Astrocyte (in vitro differentiated cells and primary cell): Measurements from ENCODE around the gene CREB3L4. TPM values are rescaled to one million over a fixed set of nuclear protein-coding genes. Genes with fewer than 3 reads are reported as not detected.

ENCODE experiments used
- DNase-seq: peaks from one replicate; pipeline ENCODE4 v3.0.0-alpha.2; 2010; ENCODE audit warnings: low read depth
- FAIRE-seq: peaks from 2 replicates; lab custom pipeline; 2011; peaks lifted over from hg19 to GRCh38; lab: Jason Lieb, UNC
- H2AFZ ChIP-seq: 2 replicates; pipeline ENCODE4 v1.6.0; 2012; ENCODE audit warnings: low read depth, low read length, inconsistent platforms
- H3K27ac ChIP-seq: 2 replicates; pipeline ENCODE4 v1.5.1; 2011; ENCODE audit warnings: low read depth, low read length, inconsistent platforms
- H3K27me3 ChIP-seq: 2 replicates; pipeline ENCODE4 v1.6.0; 2011; ENCODE audit warnings: low read length, inconsistent platforms; ENCODE audit not compliant: insufficient read depth
- H3K36me3 ChIP-seq: 2 replicates; pipeline ENCODE4 v1.5.1; 2011; ENCODE audit warnings: low read length, inconsistent platforms; ENCODE audit not compliant: insufficient read depth
- H3K4me1 ChIP-seq: 2 replicates; pipeline ENCODE4 v1.5.1; 2011; ENCODE audit warnings: low read length, inconsistent platforms; ENCODE audit not compliant: insufficient read depth
- H3K4me2 ChIP-seq: 2 replicates; pipeline ENCODE4 v1.6.0; 2012; ENCODE audit warnings: low read length, inconsistent platforms
- H3K4me3 ChIP-seq: 2 replicates; pipeline ENCODE4 v1.5.1; 2011; ENCODE audit warnings: low read depth, mild to moderate bottlenecking, low read length, inconsistent platforms; ENCODE audit not compliant: insufficient read depth
- H3K79me2 ChIP-seq: 2 replicates; pipeline ENCODE4 v1.6.0; 2012; ENCODE audit warnings: mild to moderate bottlenecking, low read length, inconsistent platforms; ENCODE audit not compliant: insufficient read depth
- H3K9ac ChIP-seq: 2 replicates; pipeline ENCODE4 v1.6.0; 2012; ENCODE audit warnings: mild to moderate bottlenecking, low read length, inconsistent platforms
- H3K9me3 ChIP-seq: 2 replicates; pipeline ENCODE4 v1.5.1; 2012; ENCODE audit warnings: low read depth, mild to moderate bottlenecking, low read length, inconsistent platforms; ENCODE audit not compliant: insufficient read depth
- H4K20me1 ChIP-seq: 2 replicates; pipeline ENCODE4 v1.6.0; 2012; ENCODE audit warnings: low read length, inconsistent platforms; ENCODE audit not compliant: insufficient read depth
- H3K27ac Mint-ChIP-seq: one replicate; pipeline ENCODE4 v1.8.0; 2021; ENCODE audit warnings: mild to moderate bottlenecking, mixed read lengths; ENCODE audit not compliant: unreplicated experiment
- H3K27me3 Mint-ChIP-seq: one replicate; pipeline ENCODE4 v1.8.0; 2021; ENCODE audit warnings: low read depth, mixed read lengths; ENCODE audit not compliant: unreplicated experiment
- H3K36me3 Mint-ChIP-seq: one replicate; pipeline ENCODE4 v1.8.0; 2021; ENCODE audit warnings: low read depth, mixed read lengths; ENCODE audit not compliant: unreplicated experiment
- H3K4me1 Mint-ChIP-seq: one replicate; pipeline ENCODE4 v1.8.0; 2021; ENCODE audit warnings: low read depth, mixed read lengths; ENCODE audit not compliant: unreplicated experiment
- H3K4me3 Mint-ChIP-seq: one replicate; pipeline ENCODE4 v1.8.0; 2021; ENCODE audit warnings: mild to moderate bottlenecking, moderate library complexity, mixed read lengths; ENCODE audit not compliant: unreplicated experiment
- H3K9me3 Mint-ChIP-seq: one replicate; pipeline ENCODE4 v1.8.0; 2021; ENCODE audit warnings: mild to moderate bottlenecking, mixed read lengths; ENCODE audit not compliant: unreplicated experiment
- EZH2 ChIP-seq: IDR thresholded peaks from 2 replicates; pipeline ENCODE4 v1.6.1; 2012; ENCODE audit warnings: mild to moderate bottlenecking, low read length, inconsistent platforms; ENCODE audit not compliant: insufficient read depth
- total RNA-seq: library from RNA; stranded (reverse); gene quantifications from 2 replicates; pipeline ENCODE4 v1.2.1, GENCODE V29; 2021
- TF ChIP-seq, protein P1 (sequence below): IDR thresholded peaks from 2 replicates; pipeline ENCODE4 v1.5.1; 2011; ENCODE audit warnings: low read depth, mild to moderate bottlenecking, inconsistent platforms, low read length, moderate library complexity; ENCODE audit not compliant: insufficient read depth

The CREB3L4 gene
- total RNA-seq, 1 donor from 2014 or later: 5.3 TPM

DNA sequence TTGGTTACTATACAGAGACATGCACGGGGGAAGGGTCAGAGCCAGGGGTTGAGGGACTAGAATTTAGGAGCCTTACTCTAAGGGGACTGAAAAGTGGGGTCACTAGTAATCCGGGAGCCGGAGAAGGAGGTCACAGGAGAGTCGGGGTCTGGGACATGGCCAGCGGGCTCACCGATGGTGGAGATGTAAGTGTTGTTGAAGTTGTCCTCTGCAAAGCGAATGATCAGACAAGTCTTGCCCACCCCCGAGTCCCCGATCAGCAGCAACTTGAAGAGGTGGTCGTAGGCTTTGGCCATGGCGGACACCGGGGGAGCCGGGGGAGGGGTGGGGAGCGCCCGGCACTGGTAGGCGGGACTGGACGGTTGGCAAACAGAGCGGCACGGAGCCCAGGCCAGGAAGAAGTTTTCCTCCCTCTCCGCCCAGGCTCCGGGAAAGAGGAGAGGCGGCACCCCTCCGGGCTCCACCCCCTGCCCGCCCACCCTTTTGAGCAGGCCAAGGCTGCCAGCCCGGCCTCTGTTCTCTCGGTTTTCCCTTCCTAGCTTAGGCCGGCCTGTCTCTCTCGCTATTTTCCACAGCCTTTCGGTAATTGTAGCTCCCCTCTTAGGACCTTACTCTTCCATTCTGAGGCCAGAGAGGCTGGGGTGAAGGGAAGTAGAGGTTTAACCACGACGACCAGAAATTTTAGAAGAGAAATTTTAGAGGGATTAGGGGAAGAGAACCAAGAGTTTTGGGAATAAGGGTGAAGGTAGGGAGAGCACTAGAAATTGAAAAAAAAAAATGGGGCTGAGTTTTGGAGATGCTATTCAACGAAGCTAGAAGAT is 18.4 kb downstream of the CREB3L4 start, which contains the start of gene RAB13:
TSS of gene RAB13 (minus strand) at position 399 of the 821 bp plus-strand sequence. CDS start at position 296, 103 bp downstream.
- H3K4me1 ChIP-seq: peaks cover 17% of the 10 kb centered on the region
- H3K27ac ChIP-seq: peak within 1 kb of the TSS; percentile 88
- H2AFZ ChIP-seq: peak within 1 kb of the TSS; percentile 83
- Mint-ChIP-seq H3K9me3 (no peaks in the 10 kb centered on the region), H3K27ac (peak within 1 kb of the TSS; percentile 92), H3K4me1 (peaks cover 11% of the 10 kb centered on the region), H3K27me3 (no peaks in the 10 kb centered on the region), H3K4me3 (peak within 1 kb of the TSS; percentile 99), H3K36me3 (peaks cover 10% of the 10 kb centered on the region)
- TF ChIP-seq, protein P1, sequence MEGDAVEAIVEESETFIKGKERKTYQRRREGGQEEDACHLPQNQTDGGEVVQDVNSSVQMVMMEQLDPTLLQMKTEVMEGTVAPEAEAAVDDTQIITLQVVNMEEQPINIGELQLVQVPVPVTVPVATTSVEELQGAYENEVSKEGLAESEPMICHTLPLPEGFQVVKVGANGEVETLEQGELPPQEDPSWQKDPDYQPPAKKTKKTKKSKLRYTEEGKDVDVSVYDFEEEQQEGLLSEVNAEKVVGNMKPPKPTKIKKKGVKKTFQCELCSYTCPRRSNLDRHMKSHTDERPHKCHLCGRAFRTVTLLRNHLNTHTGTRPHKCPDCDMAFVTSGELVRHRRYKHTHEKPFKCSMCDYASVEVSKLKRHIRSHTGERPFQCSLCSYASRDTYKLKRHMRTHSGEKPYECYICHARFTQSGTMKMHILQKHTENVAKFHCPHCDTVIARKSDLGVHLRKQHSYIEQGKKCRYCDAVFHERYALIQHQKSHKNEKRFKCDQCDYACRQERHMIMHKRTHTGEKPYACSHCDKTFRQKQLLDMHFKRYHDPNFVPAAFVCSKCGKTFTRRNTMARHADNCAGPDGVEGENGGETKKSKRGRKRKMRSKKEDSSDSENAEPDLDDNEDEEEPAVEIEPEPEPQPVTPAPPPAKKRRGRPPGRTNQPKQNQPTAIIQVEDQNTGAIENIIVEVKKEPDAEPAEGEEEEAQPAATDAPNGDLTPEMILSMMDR: no peak
- TF ChIP-seq EZH2: no peak
- H3K4me2 ChIP-seq: peak within 1 kb of the TSS; percentile 100
- FAIRE-seq (no peak), DNase-seq (peak; percentile 63)
- peaks cover 11% of the 10 kb centered on the region for H3K36me3 ChIP-seq
- H3K79me2 ChIP-seq: peaks cover 36% of the 10 kb centered on the region
- peaks cover 8% of the 10 kb centered on the region for H4K20me1 ChIP-seq
- peak within 1 kb of the TSS; percentile 100 for H3K4me3 ChIP-seq
- H3K9me3 ChIP-seq: no peaks in the 10 kb centered on the region
- no peaks in the 10 kb centered on the region for H3K27me3 ChIP-seq
- peak within 1 kb of the TSS; percentile 99 for H3K9ac ChIP-seq

DNA sequence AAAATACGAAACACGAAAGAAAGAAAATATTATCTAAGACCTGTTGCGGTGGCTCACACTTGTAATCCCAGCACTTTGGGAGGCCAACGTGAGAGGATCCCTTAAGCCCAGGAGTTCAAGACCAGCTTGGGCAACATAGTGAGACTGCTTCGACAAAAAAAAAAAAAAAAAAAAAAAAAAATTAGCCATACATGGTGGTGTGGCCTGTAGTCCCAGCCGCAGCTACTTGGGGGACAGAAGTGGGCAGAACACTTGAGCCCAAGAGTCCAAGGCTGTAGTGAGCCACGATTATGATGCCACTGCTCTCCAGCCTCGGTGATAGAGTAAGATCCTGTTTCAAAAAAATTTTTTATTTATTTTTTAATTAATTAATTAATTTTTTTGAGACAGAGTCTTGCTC is 19.9 kb downstream of the CREB3L4 start:
- FAIRE-seq (no peak), DNase-seq (no peak)
- no peak overlapping the region for H3K27ac ChIP-seq
- H3K9ac ChIP-seq: no peak overlapping the region
- H3K4me1 Mint-ChIP-seq: peaks cover 19% of the 10 kb centered on the region
- H3K36me3 ChIP-seq: peaks cover 19% of the 10 kb centered on the region
- H3K27me3 Mint-ChIP-seq: no peaks in the 10 kb centered on the region
- H3K27ac Mint-ChIP-seq: no peak overlapping the region
- H3K79me2 ChIP-seq: peaks cover 47% of the 10 kb centered on the region
- H3K36me3 Mint-ChIP-seq: peaks cover 15% of the 10 kb centered on the region
- peaks cover under 1% of the 10 kb centered on the region for H3K9me3 Mint-ChIP-seq
- peaks cover 29% of the 10 kb centered on the region for H3K4me1 ChIP-seq
- no peak overlapping the region for H3K4me2 ChIP-seq
- no peaks in the 10 kb centered on the region for H3K9me3 ChIP-seq
- no peak for TF ChIP-seq EZH2
- TF ChIP-seq, protein P1: no peak
- no peak overlapping the region for H3K4me3 Mint-ChIP-seq
- H3K4me3 ChIP-seq: no peak overlapping the region
- no peak overlapping the region for H2AFZ ChIP-seq
- peaks cover 19% of the 10 kb centered on the region for H4K20me1 ChIP-seq
- no peaks in the 10 kb centered on the region for H3K27me3 ChIP-seq
